ENCODE data around the gene SUB1. TPM values are rescaled to one million over a fixed set of nuclear protein-coding genes. Genes with fewer than 3 reads are reported as not detected.

The SUB1 gene
- total RNA-seq, 4 donors from 2014 or later = 128 to 174 (median 137) TPM

GRCh38 chr5:32541241-32541640 is 44.1 kb upstream of the SUB1 start:
- WGBS = 98% methylated on average over 4 of the region's 4 CpGs
- no peaks in the 10 kb centered on the region for H3K27me3 ChIP-seq
- H3K9me3 ChIP-seq = no peaks in the 10 kb centered on the region
- no peak overlapping the region for H3K4me3 ChIP-seq
- no peaks in the 10 kb centered on the region for H3K4me1 ChIP-seq
- no peaks in the 10 kb centered on the region for H3K36me3 ChIP-seq
- DNase-seq (ENCODE audit: low spot score in 2 of 2) = no peak
- TF ChIP-seq EP300 (IDR thresholded peaks at IDR 0.05) (no peak), POLR2AphosphoS5 (IDR thresholded peaks at IDR 0.05) (no peak), POLR2A (IDR thresholded peaks at IDR 0.05) (no peak)
- TF ChIP-seq, protein P1, sequence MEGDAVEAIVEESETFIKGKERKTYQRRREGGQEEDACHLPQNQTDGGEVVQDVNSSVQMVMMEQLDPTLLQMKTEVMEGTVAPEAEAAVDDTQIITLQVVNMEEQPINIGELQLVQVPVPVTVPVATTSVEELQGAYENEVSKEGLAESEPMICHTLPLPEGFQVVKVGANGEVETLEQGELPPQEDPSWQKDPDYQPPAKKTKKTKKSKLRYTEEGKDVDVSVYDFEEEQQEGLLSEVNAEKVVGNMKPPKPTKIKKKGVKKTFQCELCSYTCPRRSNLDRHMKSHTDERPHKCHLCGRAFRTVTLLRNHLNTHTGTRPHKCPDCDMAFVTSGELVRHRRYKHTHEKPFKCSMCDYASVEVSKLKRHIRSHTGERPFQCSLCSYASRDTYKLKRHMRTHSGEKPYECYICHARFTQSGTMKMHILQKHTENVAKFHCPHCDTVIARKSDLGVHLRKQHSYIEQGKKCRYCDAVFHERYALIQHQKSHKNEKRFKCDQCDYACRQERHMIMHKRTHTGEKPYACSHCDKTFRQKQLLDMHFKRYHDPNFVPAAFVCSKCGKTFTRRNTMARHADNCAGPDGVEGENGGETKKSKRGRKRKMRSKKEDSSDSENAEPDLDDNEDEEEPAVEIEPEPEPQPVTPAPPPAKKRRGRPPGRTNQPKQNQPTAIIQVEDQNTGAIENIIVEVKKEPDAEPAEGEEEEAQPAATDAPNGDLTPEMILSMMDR (IDR thresholded peaks at IDR 0.05) = no peak
- no peak overlapping the region for H3K27ac ChIP-seq

GRCh38 chr5:32542216-32543059 is 42.9 kb upstream of the SUB1 start:
- Histone ChIP-seq H3K27ac (no peak overlapping the region), H3K9me3 (no peaks in the 10 kb centered on the region), H3K4me3 (no peak overlapping the region), H3K27me3 (no peaks in the 10 kb centered on the region), H3K4me1 (no peaks in the 10 kb centered on the region), H3K36me3 (no peaks in the 10 kb centered on the region)
- 71% methylated on average over 10 of the region's 10 CpGs for WGBS
- TF ChIP-seq, protein P1 (IDR thresholded peaks at IDR 0.05) = no peak
- TF ChIP-seq POLR2A (IDR thresholded peaks at IDR 0.05) (no peak), EP300 (IDR thresholded peaks at IDR 0.05) (no peak), POLR2AphosphoS5 (IDR thresholded peaks at IDR 0.05) (no peak)
- no peak for DNase-seq (ENCODE audit: low spot score in 2 of 2)

GRCh38 chr5:32543291-32543690 is 42.1 kb upstream of the SUB1 start:
- no peak for DNase-seq (ENCODE audit: low spot score in 2 of 2)
- 88% methylated on average over 8 of the region's 8 CpGs for WGBS
- no peaks in the 10 kb centered on the region for H3K9me3 ChIP-seq
- H3K36me3 ChIP-seq = no peaks in the 10 kb centered on the region
- H3K27ac ChIP-seq = no peak overlapping the region
- no peaks in the 10 kb centered on the region for H3K27me3 ChIP-seq
- H3K4me3 ChIP-seq = no peak overlapping the region
- no peaks in the 10 kb centered on the region for H3K4me1 ChIP-seq
- TF ChIP-seq, protein P1 (IDR thresholded peaks at IDR 0.05) = no peak
- TF ChIP-seq EP300 (IDR thresholded peaks at IDR 0.05) = no peak
- TF ChIP-seq POLR2A (IDR thresholded peaks at IDR 0.05) = no peak
- TF ChIP-seq POLR2AphosphoS5 (IDR thresholded peaks at IDR 0.05) = no peak

- DNase-seq (ENCODE audit: low spot score in 2 of 2) = no peak
- H3K4me1 ChIP-seq = no peaks in the 10 kb centered on the region
- TF ChIP-seq POLR2AphosphoS5 (IDR thresholded peaks at IDR 0.05) = no peak
- TF ChIP-seq, protein P1 (IDR thresholded peaks at IDR 0.05) = no peak
- TF ChIP-seq EP300 (IDR thresholded peaks at IDR 0.05) = no peak
- no peak for TF ChIP-seq POLR2A (IDR thresholded peaks at IDR 0.05)
These were observed 40.1 kb upstream of the SUB1 start for GRCh38 chr5:32545102-32545800.

DNA sequence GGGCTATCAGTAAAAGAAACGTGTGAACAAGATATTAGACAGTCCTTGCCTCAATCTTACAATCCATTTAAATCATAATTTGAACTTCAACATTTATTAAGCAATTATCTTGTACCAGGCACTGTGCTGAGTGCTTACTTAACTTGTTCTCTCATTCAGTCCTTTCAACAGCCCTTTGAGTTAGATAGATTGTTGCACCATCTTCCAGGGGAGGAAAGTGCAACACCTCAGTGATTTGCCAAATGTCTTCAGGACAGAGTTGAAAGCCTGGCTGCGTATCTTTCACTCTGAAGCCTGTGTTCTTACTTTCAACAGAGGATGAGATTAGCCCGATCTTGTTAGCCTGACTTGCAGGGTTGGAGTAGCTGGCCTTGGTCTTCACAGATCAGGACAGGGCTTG is 34.2 kb upstream of the SUB1 start:
- no peaks in the 10 kb centered on the region for H3K9me3 ChIP-seq
- H3K4me3 ChIP-seq = no peak overlapping the region
- no peak for TF ChIP-seq POLR2AphosphoS5 (IDR thresholded peaks at IDR 0.05)
- no peak for TF ChIP-seq POLR2A (IDR thresholded peaks at IDR 0.05)
- TF ChIP-seq, protein P1 (IDR thresholded peaks at IDR 0.05) = no peak
- TF ChIP-seq EP300 (IDR thresholded peaks at IDR 0.05) = no peak
- DNase-seq (ENCODE audit: low spot score in 2 of 2) = no peak
- 75% methylated on average over 3 of the region's 3 CpGs for WGBS
- H3K27me3 ChIP-seq = no peaks in the 10 kb centered on the region
- no peaks in the 10 kb centered on the region for H3K36me3 ChIP-seq
- no peaks in the 10 kb centered on the region for H3K4me1 ChIP-seq
- no peak overlapping the region for H3K27ac ChIP-seq

More at GRCh38 chr5:32545102-32545800, 40.1 kb upstream of the SUB1 start:
- Histone ChIP-seq H3K27ac (no peak overlapping the region), H3K4me3 (no peak overlapping the region), H3K9me3 (no peaks in the 10 kb centered on the region), H3K36me3 (no peaks in the 10 kb centered on the region), H3K27me3 (no peaks in the 10 kb centered on the region)
- 40% methylated on average over 12 of the region's 12 CpGs for WGBS
